Measurements from ENCODE around the gene RHD.
"Not testable (repeated sequence)": the region's sequence is repeated elsewhere in the genome, so short reads cannot be mapped to it uniquely, and the experiment has no call there.

The RHD gene

GRCh38 chr1:25272238-25272637 lies at the start of gene RHD:
RHD (plus strand) TSS chr1:25272509; CDS start chr1:25272548, 39 bp downstream.
- DNase-seq, result not testable (repeated sequence)

DNA sequence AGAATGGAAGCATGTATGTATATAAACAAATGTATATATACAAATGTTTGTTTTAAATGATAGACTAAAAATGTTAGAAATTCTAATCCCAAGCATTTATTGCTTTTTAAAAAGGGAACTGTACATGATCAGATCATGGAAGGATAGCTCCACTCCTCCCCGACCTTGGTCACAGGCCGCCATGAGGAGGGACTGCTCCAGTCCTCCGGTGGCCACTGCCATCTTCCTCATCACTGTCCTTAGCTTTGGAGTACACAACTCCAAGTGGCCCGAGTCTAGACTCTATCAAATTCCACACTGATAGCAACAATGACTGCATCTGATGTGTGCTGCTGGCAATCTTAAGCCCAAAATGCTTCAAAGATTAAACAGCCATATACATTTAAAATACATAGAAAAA lies 49.7 kb upstream of the RHD start:
- no peak for DNase-seq

DNA sequence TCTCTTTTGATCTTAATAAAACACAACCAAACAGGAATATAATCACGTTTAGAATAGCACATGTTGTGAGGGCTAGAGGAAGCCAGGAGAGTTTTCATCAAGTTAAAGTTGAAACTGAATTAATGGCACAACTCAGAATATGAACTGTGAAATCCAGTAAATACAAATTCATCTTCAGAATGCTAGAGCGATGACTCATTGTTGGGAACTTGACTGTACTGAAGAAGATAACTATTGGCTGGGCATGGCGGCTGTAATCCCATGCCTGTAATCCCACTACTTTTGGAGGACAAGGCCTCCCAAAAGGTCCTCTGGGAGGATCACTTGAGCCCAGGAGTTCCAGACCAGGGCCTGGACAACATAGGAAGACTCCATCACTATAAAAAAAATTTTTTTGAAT lies 48.8 kb upstream of the RHD start:
- DNase-seq, result no peak

DNA sequence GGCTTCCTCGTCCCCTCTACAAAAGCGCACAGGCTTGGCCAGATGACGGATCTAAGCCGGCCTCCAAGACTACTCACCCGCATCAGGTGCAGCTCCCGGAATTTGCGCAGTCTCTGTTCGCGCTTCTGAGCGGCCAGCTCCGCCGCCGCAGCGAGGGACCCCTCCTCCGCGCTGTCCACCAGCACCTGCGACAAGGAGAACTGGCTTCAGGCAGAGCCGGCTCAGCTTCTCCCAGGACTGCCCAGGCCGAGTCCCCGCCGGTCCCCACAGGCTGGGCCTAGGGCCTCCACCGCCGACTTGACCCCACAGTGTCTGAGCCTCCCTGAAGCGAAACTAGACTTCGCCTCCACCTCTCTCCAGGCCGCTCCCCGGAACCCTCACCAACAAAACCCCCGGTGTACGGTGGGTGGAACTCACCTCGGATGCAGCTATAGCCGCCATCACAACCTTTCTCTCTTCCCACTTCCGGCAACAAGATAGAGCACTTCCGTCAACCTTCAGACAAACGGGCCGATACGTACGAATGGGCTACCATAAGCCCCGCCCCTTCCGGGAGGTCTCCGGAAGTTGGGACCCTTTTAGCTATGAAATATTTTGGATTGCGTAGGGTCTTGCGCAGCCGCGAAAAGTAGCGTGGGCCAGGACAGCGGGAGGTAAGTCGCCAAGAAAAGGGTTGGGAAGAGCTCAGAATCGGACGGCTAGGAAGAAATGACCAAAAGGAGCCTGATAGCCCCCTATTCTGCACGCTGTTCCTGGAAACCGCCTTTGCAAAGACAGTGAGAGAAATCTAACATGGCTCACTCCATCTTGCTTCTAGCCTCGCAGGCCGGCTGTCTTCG lies 40.1 kb upstream of the RHD start, which contains the start of gene SYF2:
SYF2 (minus strand) TSS at position 476 of the 839 bp plus-strand sequence; CDS start at position 441, 35 bp downstream.
- DNase-seq, result peak; percentile 78

- DNase-seq, result no peak
Observed at GRCh38 chr1:25232866-25233784, 39.2 kb upstream of the RHD start.

DNA sequence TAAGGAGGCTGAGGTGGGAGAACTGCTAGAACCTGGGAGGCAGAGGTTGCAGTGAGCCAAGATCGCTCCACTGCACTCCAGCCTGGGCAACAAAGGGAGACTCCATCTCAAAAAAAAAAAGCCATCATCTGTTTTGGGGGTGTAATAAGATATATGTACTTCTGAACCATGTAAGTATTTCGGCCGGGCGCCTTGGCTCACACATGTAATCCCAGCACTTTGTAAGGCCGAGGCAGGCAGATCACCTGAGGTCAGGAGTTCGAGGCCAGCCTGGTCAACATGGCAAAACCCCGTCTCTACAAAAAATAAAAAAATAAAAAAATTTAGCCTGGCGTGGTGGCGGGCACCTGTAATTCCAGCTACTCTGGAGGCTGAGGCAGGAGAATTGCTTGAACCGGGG lies 36.9 kb upstream of the RHD start:
- DNase-seq, result not testable (repeated sequence)

DNA sequence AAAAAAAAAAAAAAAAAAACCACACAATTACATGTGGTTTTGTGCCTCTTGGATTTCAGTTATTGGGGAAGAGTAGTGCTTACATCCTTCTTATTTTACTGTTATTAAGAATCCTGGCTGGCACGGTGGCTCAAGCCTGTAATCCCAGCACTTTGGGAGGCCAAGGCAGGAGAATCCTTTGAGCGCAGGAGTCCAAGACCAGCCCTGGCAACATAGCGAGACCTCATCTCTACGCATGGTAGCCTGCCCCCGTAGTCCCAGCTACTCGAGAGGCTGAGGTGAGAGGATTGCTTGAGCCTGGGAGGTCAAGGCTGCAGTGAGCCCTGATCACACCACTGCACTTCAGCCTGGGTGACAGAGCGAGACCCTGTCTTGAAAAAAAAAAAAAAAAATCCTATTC lies 36.0 kb upstream of the RHD start:
- DNase-seq, result not testable (repeated sequence)

DNA sequence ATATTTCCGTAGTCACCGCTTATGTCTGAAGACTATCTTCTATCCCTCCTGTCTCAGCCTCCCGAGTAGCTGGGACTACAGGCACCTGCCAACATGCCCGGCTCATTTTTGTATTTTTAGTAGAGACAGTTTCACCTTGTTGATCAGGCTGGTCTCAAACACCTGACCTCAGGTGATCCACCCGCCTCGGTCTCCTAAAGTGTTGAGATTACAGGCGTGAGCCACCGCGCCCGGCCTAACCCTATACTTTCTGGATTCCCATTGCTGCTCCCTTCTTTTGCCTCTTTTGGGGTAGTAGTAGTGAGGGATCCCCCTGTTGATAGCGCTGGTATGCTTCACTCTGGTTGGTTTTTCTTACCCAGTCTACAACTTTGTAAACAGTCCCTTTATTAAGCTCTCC lies 34.3 kb upstream of the RHD start:
- DNase-seq, result no peak

DNA sequence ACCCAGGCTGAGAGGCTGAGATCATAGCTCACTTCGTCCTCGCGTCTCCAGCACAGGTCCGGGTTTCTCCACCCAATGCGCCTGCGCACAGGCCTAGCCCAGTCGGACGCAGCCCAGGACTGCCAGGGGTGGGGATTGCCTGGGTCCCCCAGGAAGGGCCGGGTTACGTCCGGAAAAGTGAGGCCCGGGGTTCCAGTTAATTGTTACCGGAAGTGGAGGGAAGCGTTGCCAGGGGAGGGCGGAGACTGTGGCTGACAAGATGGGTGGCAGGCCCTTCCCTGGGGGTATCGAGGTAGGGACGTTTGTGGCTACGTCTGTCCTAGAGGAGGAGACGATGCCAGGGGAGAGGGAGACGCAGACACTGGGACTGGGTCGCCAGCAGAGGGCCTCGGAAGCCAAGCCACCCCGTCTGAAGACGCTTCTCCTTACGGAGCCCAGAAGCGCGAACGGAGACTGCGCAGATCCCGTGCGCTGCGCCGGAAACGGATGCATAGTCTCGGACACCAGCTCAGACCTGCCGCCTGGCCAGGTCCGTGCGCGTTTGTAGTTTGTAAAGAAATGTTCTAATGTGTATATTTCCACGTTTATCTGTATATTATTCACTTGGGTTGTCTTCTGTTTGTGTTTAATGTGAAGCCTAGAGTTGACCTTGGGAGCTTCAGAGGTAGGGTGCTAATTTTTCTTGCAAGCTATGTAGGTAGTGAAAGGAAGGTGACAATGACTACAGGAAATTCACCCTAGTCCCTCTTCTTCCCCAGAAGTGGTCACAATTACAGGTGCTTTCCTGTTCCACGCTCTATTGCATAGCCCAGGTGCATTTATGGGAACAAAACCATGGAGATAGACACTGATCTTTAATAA lies 32.4 kb upstream of the RHD start:
- peak; percentile 65 for DNase-seq

GRCh38 chr1:25243907-25244306 lies 28.4 kb upstream of the RHD start:
- DNase-seq, result no peak

GRCh38 chr1:25245393-25245792 lies 26.9 kb upstream of the RHD start:
- no peak for DNase-seq

- no peak for DNase-seq
Observed at GRCh38 chr1:25245809-25246599, 26.3 kb upstream of the RHD start.

DNA sequence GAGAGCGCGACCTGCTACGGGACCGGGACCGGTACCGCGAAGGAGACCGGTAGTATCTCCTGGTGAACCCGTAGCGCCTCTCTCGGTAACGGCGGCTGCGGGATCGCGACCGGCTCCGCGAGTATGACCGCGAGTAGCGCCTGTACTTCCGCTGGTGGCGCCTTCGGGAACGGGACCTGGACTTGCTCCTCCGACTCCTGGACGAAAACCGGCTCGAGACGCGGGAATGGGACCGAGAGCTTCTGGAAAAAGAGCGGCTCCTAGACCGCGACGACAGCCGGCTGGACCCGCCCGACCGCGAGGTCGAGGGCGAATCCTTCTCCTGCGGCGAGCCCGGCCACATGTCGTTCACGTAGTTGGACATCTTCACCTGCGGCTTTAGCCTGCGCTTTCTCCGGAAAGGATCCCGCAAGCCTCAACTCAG lies 25.7 kb upstream of the RHD start:
- no peak for DNase-seq

GRCh38 chr1:25247024-25247828 lies 25.1 kb upstream of the RHD start, which contains the start of gene RSRP1:
RSRP1 (minus strand) TSS chr1:25247454; CDS start chr1:25246963, 491 bp downstream.
- peak; percentile 92 for DNase-seq

- DNase-seq, result no peak
Observed at GRCh38 chr1:25247829-25248754, 24.2 kb upstream of the RHD start.

DNA sequence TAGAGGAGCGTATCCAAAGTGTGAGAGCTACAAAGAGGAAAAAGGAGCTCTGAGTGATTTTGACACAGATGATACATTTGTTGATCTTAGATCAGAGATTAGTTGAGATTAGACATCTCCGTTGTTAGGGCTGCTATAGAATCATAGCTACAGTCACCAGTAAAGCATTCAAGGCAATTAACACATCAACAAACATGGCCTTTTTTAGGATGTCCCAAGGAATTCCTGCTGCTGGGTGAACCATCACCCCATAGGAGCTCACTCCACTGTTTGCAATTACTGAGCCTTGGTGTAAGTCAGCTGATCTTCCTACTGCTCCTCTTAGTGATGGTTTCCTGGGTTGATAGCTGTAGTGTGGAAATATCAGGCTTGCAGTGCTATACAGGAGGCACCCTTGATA lies 18.4 kb upstream of the RHD start:
- DNase-seq, result no peak

GRCh38 chr1:25255706-25256577 lies 16.4 kb upstream of the RHD start:
- no peak for DNase-seq

GRCh38 chr1:25256578-25256965 lies 15.7 kb upstream of the RHD start:
- DNase-seq, result no peak

GRCh38 chr1:25257196-25257595 lies 15.1 kb upstream of the RHD start:
- no peak for DNase-seq

Data from NCI-H1048 (cell line).